ENCODE measurements around the gene PRTFDC1. TPM values are rescaled to one million over a fixed set of nuclear protein-coding genes. Genes with fewer than 3 reads are reported as not detected.

PRTFDC1 gene
- total RNA-seq, 1 donor from 2014 or later: 9.1 TPM

GRCh38 chr10:24917979-24918378, 34.4 kb downstream of the PRTFDC1 start:
- Histone ChIP-seq H3K79me2 (ENCODE audit: insufficient read depth, low read length) (no peaks in the 10 kb centered on the region), H3K9me3 (ENCODE audit: insufficient read depth, low read depth, low read length) (no peaks in the 10 kb centered on the region), H3K4me2 (ENCODE audit: low read length) (no peak overlapping the region), H4K20me1 (ENCODE audit: insufficient read depth, low read length) (no peaks in the 10 kb centered on the region), H3K4me3 (ENCODE audit: insufficient read depth, low read depth, low read length) (no peak overlapping the region), H3K27me3 (ENCODE audit: insufficient read depth, low read length) (no peaks in the 10 kb centered on the region), H3K4me1 (ENCODE audit: insufficient read depth, low read length) (peaks cover 10% of the 10 kb centered on the region), H3K27ac (ENCODE audit: low read depth, low read length) (no peak overlapping the region), H3K36me3 (ENCODE audit: insufficient read depth, low read length) (no peaks in the 10 kb centered on the region), H2AFZ (ENCODE audit: low read depth, low read length) (no peak overlapping the region), H3K9ac (ENCODE audit: low read length) (no peak overlapping the region)
- FAIRE-seq (no peak), DNase-seq (ENCODE audit: low read depth) (no peak)
- H3K4me1 Mint-ChIP-seq (ENCODE audit: low read depth, unreplicated experiment): peaks cover 15% of the 10 kb centered on the region
- no peak overlapping the region for H3K4me3 Mint-ChIP-seq (ENCODE audit: unreplicated experiment)
- H3K36me3 Mint-ChIP-seq (ENCODE audit: low read depth, unreplicated experiment): no peaks in the 10 kb centered on the region
- no peaks in the 10 kb centered on the region for H3K27me3 Mint-ChIP-seq (ENCODE audit: low read depth, unreplicated experiment)
- H3K9me3 Mint-ChIP-seq (ENCODE audit: unreplicated experiment): no peaks in the 10 kb centered on the region
- H3K27ac Mint-ChIP-seq (ENCODE audit: unreplicated experiment): no peak overlapping the region
- no peak for TF ChIP-seq CTCF (IDR thresholded peaks at IDR 0.05; ENCODE audit: insufficient read depth, low read depth, low read length)
- TF ChIP-seq EZH2 (IDR thresholded peaks at IDR 0.05; ENCODE audit: insufficient read depth, low read length): no peak

- no peak for DNase-seq (ENCODE audit: low read depth)
- Histone ChIP-seq H3K9ac (ENCODE audit: low read length) (no peak overlapping the region), H3K4me3 (ENCODE audit: insufficient read depth, low read depth, low read length) (no peak overlapping the region), H3K79me2 (ENCODE audit: insufficient read depth, low read length) (no peaks in the 10 kb centered on the region), H4K20me1 (ENCODE audit: insufficient read depth, low read length) (no peaks in the 10 kb centered on the region), H3K4me2 (ENCODE audit: low read length) (no peak overlapping the region), H3K9me3 (ENCODE audit: insufficient read depth, low read depth, low read length) (no peaks in the 10 kb centered on the region), H3K27me3 (ENCODE audit: insufficient read depth, low read length) (no peaks in the 10 kb centered on the region), H2AFZ (ENCODE audit: low read depth, low read length) (no peak overlapping the region), H3K36me3 (ENCODE audit: insufficient read depth, low read length) (no peaks in the 10 kb centered on the region), H3K27ac (ENCODE audit: low read depth, low read length) (no peak overlapping the region), H3K4me1 (ENCODE audit: insufficient read depth, low read length) (peaks cover 10% of the 10 kb centered on the region)
- no peak for TF ChIP-seq EZH2 (IDR thresholded peaks at IDR 0.05; ENCODE audit: insufficient read depth, low read length)
- TF ChIP-seq CTCF (IDR thresholded peaks at IDR 0.05; ENCODE audit: insufficient read depth, low read depth, low read length): no peak
- no peak overlapping the region for H3K4me3 Mint-ChIP-seq (ENCODE audit: unreplicated experiment)
- FAIRE-seq: no peak
- no peaks in the 10 kb centered on the region for H3K36me3 Mint-ChIP-seq (ENCODE audit: low read depth, unreplicated experiment)
- H3K9me3 Mint-ChIP-seq (ENCODE audit: unreplicated experiment): no peaks in the 10 kb centered on the region
- peaks cover 17% of the 10 kb centered on the region for H3K4me1 Mint-ChIP-seq (ENCODE audit: low read depth, unreplicated experiment)
- no peak overlapping the region for H3K27ac Mint-ChIP-seq (ENCODE audit: unreplicated experiment)
- H3K27me3 Mint-ChIP-seq (ENCODE audit: low read depth, unreplicated experiment): no peaks in the 10 kb centered on the region
Observed at GRCh38 chr10:24917493-24917892, 34.9 kb downstream of the PRTFDC1 start.

GRCh38 chr10:24916365-24916764, 36.0 kb downstream of the PRTFDC1 start:
- DNase-seq (ENCODE audit: low read depth): no peak
- Histone ChIP-seq H3K36me3 (ENCODE audit: insufficient read depth, low read length) (no peaks in the 10 kb centered on the region), H3K4me3 (ENCODE audit: insufficient read depth, low read depth, low read length) (no peak overlapping the region), H3K27me3 (ENCODE audit: insufficient read depth, low read length) (no peaks in the 10 kb centered on the region), H3K9me3 (ENCODE audit: insufficient read depth, low read depth, low read length) (no peaks in the 10 kb centered on the region), H3K79me2 (ENCODE audit: insufficient read depth, low read length) (no peaks in the 10 kb centered on the region), H3K27ac (ENCODE audit: low read depth, low read length) (no peak overlapping the region), H3K4me1 (ENCODE audit: insufficient read depth, low read length) (peaks cover 6% of the 10 kb centered on the region), H3K4me2 (ENCODE audit: low read length) (no peak overlapping the region), H3K9ac (ENCODE audit: low read length) (no peak overlapping the region), H2AFZ (ENCODE audit: low read depth, low read length) (no peak overlapping the region), H4K20me1 (ENCODE audit: insufficient read depth, low read length) (no peaks in the 10 kb centered on the region)
- TF ChIP-seq CTCF (IDR thresholded peaks at IDR 0.05; ENCODE audit: insufficient read depth, low read depth, low read length) (no peak), EZH2 (IDR thresholded peaks at IDR 0.05; ENCODE audit: insufficient read depth, low read length) (no peak)
- no peaks in the 10 kb centered on the region for H3K27me3 Mint-ChIP-seq (ENCODE audit: low read depth, unreplicated experiment)
- no peak overlapping the region for H3K4me3 Mint-ChIP-seq (ENCODE audit: unreplicated experiment)
- peaks cover 11% of the 10 kb centered on the region for H3K4me1 Mint-ChIP-seq (ENCODE audit: low read depth, unreplicated experiment)
- no peaks in the 10 kb centered on the region for H3K9me3 Mint-ChIP-seq (ENCODE audit: unreplicated experiment)
- no peak overlapping the region for H3K27ac Mint-ChIP-seq (ENCODE audit: unreplicated experiment)
- no peak for FAIRE-seq
- no peaks in the 10 kb centered on the region for H3K36me3 Mint-ChIP-seq (ENCODE audit: low read depth, unreplicated experiment)
